Retinal pigment epithelial cell (primary cell): Measurements from ENCODE around the gene CDADC1.

Experiments
- DNase-seq: peaks from one replicate; pipeline ENCODE4 v3.0.0-alpha.2; 2010; ENCODE audit warnings: low read depth
- H3K4me3 ChIP-seq: 2 replicates; pipeline ENCODE4 v1.5.1; 2011; ENCODE audit warnings: mild to moderate bottlenecking, low read length, control low read depth, moderate library complexity
- CTCF ChIP-seq: conservative IDR thresholded peaks from 2 replicates; pipeline ENCODE4 v1.5.1; 2011; ENCODE audit warnings: low read depth, low read length, control low read depth, inconsistent platforms

CDADC1 gene

GRCh38 chr13:49220036-49220855 lies 27.5 kb upstream of the CDADC1 start, which contains the start of gene MLNR:
Gene MLNR, plus strand, starts transcription at chr13:49220338. Its CDS starts 0 bp downstream, at chr13:49220338.
- no peak for DNase-seq
- peak; percentile 26 for TF ChIP-seq CTCF
- H3K4me3 ChIP-seq = peak within 1 kb of the TSS; percentile 25

- no peak for TF ChIP-seq CTCF
- DNase-seq = no peak
- H3K4me3 ChIP-seq = no peak overlapping the region
Observed at GRCh38 chr13:49220856-49221589, 26.7 kb upstream of the CDADC1 start.

GRCh38 chr13:49221590-49221965 lies 26.1 kb upstream of the CDADC1 start:
- no peak overlapping the region for H3K4me3 ChIP-seq
- no peak for DNase-seq
- no peak for TF ChIP-seq CTCF

GRCh38 chr13:49225223-49226042 lies 22.3 kb upstream of the CDADC1 start:
- no peak for TF ChIP-seq CTCF
- H3K4me3 ChIP-seq = no peak overlapping the region

GRCh38 chr13:49226613-49227012 lies 21.1 kb upstream of the CDADC1 start:
- no peak for DNase-seq
- no peak overlapping the region for H3K4me3 ChIP-seq
- no peak for TF ChIP-seq CTCF

More at GRCh38 chr13:49225223-49226042, 22.3 kb upstream of the CDADC1 start:
- DNase-seq = no peak

- TF ChIP-seq CTCF = no peak
- H3K4me3 ChIP-seq = no peak overlapping the region
- DNase-seq = no peak
Observed at GRCh38 chr13:49234741-49235140, 13.0 kb upstream of the CDADC1 start.
